H9 (cell line): ENCODE data around the gene KIF26A. TPM values are rescaled to one million over a fixed set of nuclear protein-coding genes. Genes with fewer than 3 reads are reported as not detected.

Experiments used
- DNase-seq: peaks from one replicate; pipeline ENCODE4 v3.0.0-alpha.2; 2017
- H2AFZ ChIP-seq: one replicate; pipeline ENCODE4 v1.6.1; 2013; ENCODE audit warnings: mild to moderate bottlenecking, low read length, control low read depth, moderate library complexity
- H2AK5ac ChIP-seq: 2 replicates; pipeline ENCODE4 v1.6.1; 2013; ENCODE audit warnings: low read length, control low read depth, mixed read lengths; ENCODE audit not compliant: insufficient read length
- H2BK120ac ChIP-seq: one replicate; pipeline ENCODE4 v1.6.1; 2013; ENCODE audit warnings: low read depth, mild to moderate bottlenecking, low read length, control low read depth, inconsistent platforms; ENCODE audit not compliant: poor library complexity, severe bottlenecking
- H2BK12ac ChIP-seq: 2 replicates; pipeline ENCODE4 v1.6.1; 2013; ENCODE audit warnings: low read length, control low read depth, mixed read lengths, low read depth; ENCODE audit not compliant: insufficient read length
- H2BK15ac ChIP-seq: 2 replicates; pipeline ENCODE4 v1.6.1; 2013; ENCODE audit warnings: low read depth, low read length, control low read depth
- H2BK20ac ChIP-seq: one replicate; pipeline ENCODE4 v1.6.1; 2013; ENCODE audit warnings: low read depth, mild to moderate bottlenecking, low read length, control low read depth, inconsistent platforms; ENCODE audit not compliant: poor library complexity, severe bottlenecking
- H2BK5ac ChIP-seq: 2 replicates; pipeline ENCODE4 v1.6.1; 2013; ENCODE audit warnings: low read length, control low read depth, mixed read lengths; ENCODE audit not compliant: insufficient read length
- H3K14ac ChIP-seq: 2 replicates; pipeline ENCODE4 v1.6.1; 2013; ENCODE audit warnings: low read length, control low read depth; ENCODE audit not compliant: insufficient read depth
- H3K18ac ChIP-seq: 2 replicates; pipeline ENCODE4 v1.6.1; 2013; ENCODE audit warnings: low read depth, mild to moderate bottlenecking, mixed read lengths, low read length, control low read depth; ENCODE audit not compliant: insufficient read length
- H3K23ac ChIP-seq: 2 replicates; pipeline ENCODE4 v1.6.1; 2013; ENCODE audit warnings: low read length, control low read depth, mixed read lengths, low read depth; ENCODE audit not compliant: insufficient read length
- H3K23me2 ChIP-seq: 2 replicates; pipeline ENCODE4 v1.6.1; 2013; ENCODE audit warnings: low read depth, mild to moderate bottlenecking, mixed read lengths, low read length, control low read depth; ENCODE audit not compliant: insufficient read length, poor library complexity, severe bottlenecking
- H3K27ac ChIP-seq: 2 replicates; pipeline ENCODE4 v1.5.1; 2013; ENCODE audit warnings: low read length, control low read depth, mixed read lengths, low read depth; ENCODE audit not compliant: insufficient read length
- H3K27me3 ChIP-seq: 2 replicates; pipeline ENCODE4 v1.6.1; 2013; ENCODE audit warnings: low read length, control low read depth, inconsistent platforms; ENCODE audit not compliant: insufficient read depth
- H3K4ac ChIP-seq: 2 replicates; pipeline ENCODE4 v1.6.1; 2013; ENCODE audit warnings: low read depth, mild to moderate bottlenecking, control low read depth, inconsistent platforms, low read length, moderate library complexity
- H3K4me1 ChIP-seq: 2 replicates; pipeline ENCODE4 v1.6.1; 2013; ENCODE audit warnings: low read length, control low read depth, inconsistent platforms; ENCODE audit not compliant: insufficient read depth
- H3K4me2 ChIP-seq: 2 replicates; pipeline ENCODE4 v1.6.1; 2013; ENCODE audit warnings: low read length, control low read depth, mixed read lengths; ENCODE audit not compliant: insufficient read length, insufficient read depth
- H3K56ac ChIP-seq: 2 replicates; pipeline ENCODE4 v1.6.1; 2013; ENCODE audit warnings: low read depth, mild to moderate bottlenecking, mixed read lengths, low read length, control low read depth; ENCODE audit not compliant: insufficient read length
- H3K79me1 ChIP-seq: 2 replicates; pipeline ENCODE4 v1.6.1; 2013; ENCODE audit warnings: low read depth, mild to moderate bottlenecking, moderate library complexity, low read length, control low read depth, inconsistent platforms; ENCODE audit not compliant: insufficient read depth, poor library complexity, severe bottlenecking
- H3K79me2 ChIP-seq: 2 replicates; pipeline ENCODE4 v1.6.1; 2013; ENCODE audit warnings: low read length, control low read depth, inconsistent platforms; ENCODE audit not compliant: insufficient read depth
- H3K9ac ChIP-seq: 2 replicates; pipeline ENCODE4 v1.6.1; 2013; ENCODE audit warnings: low read length, control low read depth, mixed read lengths; ENCODE audit not compliant: insufficient read length; ENCODE audit errors: extremely low read depth
- H3K9me3 ChIP-seq: one replicate; pipeline ENCODE4 v1.6.1; 2013; ENCODE audit warnings: low read depth, low read length, inconsistent platforms; ENCODE audit not compliant: control insufficient read depth
- H3T11ph ChIP-seq: one replicate; pipeline ENCODE4 v1.6.1; 2013; ENCODE audit warnings: mild to moderate bottlenecking, low read length, control low read depth, inconsistent platforms
- H4K20me1 ChIP-seq: one replicate; pipeline ENCODE4 v1.6.1; 2013; ENCODE audit not compliant: control insufficient read depth, insufficient read length, insufficient read depth
- H4K5ac ChIP-seq: 2 replicates; pipeline ENCODE4 v1.6.1; 2013; ENCODE audit warnings: low read depth, mild to moderate bottlenecking, mixed read lengths, low read length, control low read depth; ENCODE audit not compliant: insufficient read length
- H4K8ac ChIP-seq: replicated peaks from 2 replicates; pipeline ENCODE4 v1.6.1; 2013; ENCODE audit warnings: low read length, control low read depth, mixed read lengths, low read depth; ENCODE audit not compliant: insufficient read length
- H4K91ac ChIP-seq: 2 replicates; pipeline ENCODE4 v1.6.1; 2013; ENCODE audit warnings: low read depth, mild to moderate bottlenecking, moderate library complexity, mixed read lengths, low read length, control low read depth; ENCODE audit not compliant: insufficient read length
- H3K27ac Mint-ChIP-seq, 3 experiments: 2 replicates in 2 of 3; 3 replicates in 1 of 3; pipeline ENCODE4 v1.8.0; 2020 to 2021; ENCODE audit warnings: mixed read lengths in 3 of 3, mild to moderate bottlenecking in 1 of 3, moderate library complexity in 1 of 3
- H3K27me3 Mint-ChIP-seq: 2 replicates; pipeline ENCODE4 v1.8.0; 2021; ENCODE audit warnings: low read depth, mild to moderate bottlenecking, moderate library complexity, mixed read lengths
- H3K36me3 Mint-ChIP-seq, 3 experiments: 2 replicates in 2 of 3; 3 replicates in 1 of 3; pipeline ENCODE4 v1.8.0; 2020 to 2021; ENCODE audit warnings: low read depth in 3 of 3, mixed read lengths in 3 of 3; ENCODE audit not compliant: insufficient read depth in 1 of 3
- H3K4me1 Mint-ChIP-seq, 2 experiments: 2 replicates each; pipeline ENCODE4 v1.8.0; 2020; ENCODE audit warnings: mixed read lengths in 2 of 2
- H3K4me3 Mint-ChIP-seq, 2 experiments: 2 replicates in 1 of 2; 3 replicates in 1 of 2; pipeline ENCODE4 v1.8.0; 2020 to 2021; ENCODE audit warnings: mild to moderate bottlenecking in 2 of 2, mixed read lengths in 2 of 2, moderate library complexity in 1 of 2
- H3K9me3 Mint-ChIP-seq, 2 experiments: 2 replicates in 1 of 2; 3 replicates in 1 of 2; pipeline ENCODE4 v1.8.0; 2020; ENCODE audit warnings: mild to moderate bottlenecking in 2 of 2, mixed read lengths in 2 of 2, moderate library complexity in 1 of 2
- CTCF ChIP-seq: fragments of 200-600 bp; sonication (generic); conservative IDR thresholded peaks from 3 replicates; pipeline ENCODE4 v1.8.0; 2021; ENCODE audit warnings: antibody characterized with exemption, mild to moderate bottlenecking
- WGBS: extraction: QIAGEN DNeasy Blood & Tissue Kit; methylation state at CpG from one replicate; pipeline ENCODE4 v1.1.7; 2013; ENCODE audit warnings: missing lambda C conversion rate, low lambda C conversion rate, mixed read lengths; ENCODE audit not compliant: insufficient read length; ENCODE audit errors: extremely low coverage; 5-methylcytosine and 5-hydroxymethylcytosine counted together
- total RNA-seq: library from RNA; stranded (reverse); gene quantifications from 2 replicates; pipeline ENCODE4 v1.2.1, GENCODE V29; 2021

KIF26A gene
- total RNA-seq, 1 experiment from 2014 or later = 44.2 TPM

- H3K4me2 ChIP-seq = no peak overlapping the region
- no peaks in the 10 kb centered on the region for H3K79me1 ChIP-seq
- H3K27me3 ChIP-seq = no peaks in the 10 kb centered on the region
- no peaks in the 10 kb centered on the region for H3K79me2 ChIP-seq
- H2AFZ ChIP-seq = no peak overlapping the region
- no peaks in the 10 kb centered on the region for H3K9me3 Mint-ChIP-seq
- H3K4me1 Mint-ChIP-seq = peaks cover 5 to 6% of the 10 kb centered on the region in 2 experiments
- no peak overlapping the region for H3K9ac ChIP-seq
- no peak overlapping the region for H3K4ac ChIP-seq
- no peak for DNase-seq
- no peak overlapping the region for H3K23ac ChIP-seq
- H3K27ac ChIP-seq = no peak overlapping the region
- H3K14ac ChIP-seq = no peak overlapping the region
- no peaks in the 10 kb centered on the region for H3K9me3 ChIP-seq
- no peak overlapping the region for H2BK120ac ChIP-seq
- no peak overlapping the region for H4K91ac ChIP-seq
- TF ChIP-seq CTCF = no peak
- H2AK5ac ChIP-seq = no peak overlapping the region
- no peak overlapping the region for H2BK15ac ChIP-seq
- no peak overlapping the region for H2BK12ac ChIP-seq
- H3K18ac ChIP-seq = no peak overlapping the region
- no CpG with 5 or more reads among the region's 10 CpGs for WGBS
- no peak overlapping the region for H3K56ac ChIP-seq
- H3K27me3 Mint-ChIP-seq = peaks cover 4% of the 10 kb centered on the region
- peaks cover 2% of the 10 kb centered on the region for H3K23me2 ChIP-seq
- H2BK5ac ChIP-seq = no peak overlapping the region
- no peak overlapping the region for H3K27ac Mint-ChIP-seq
- no peak overlapping the region for H2BK20ac ChIP-seq
- H3T11ph ChIP-seq = no peak overlapping the region
- no peaks in the 10 kb centered on the region for H4K20me1 ChIP-seq
- H3K4me3 Mint-ChIP-seq = no peak overlapping the region
- no peak overlapping the region for H4K8ac ChIP-seq
- H4K5ac ChIP-seq = no peak overlapping the region
- no peaks in the 10 kb centered on the region for H3K4me1 ChIP-seq
- no peaks in the 10 kb centered on the region; a peak in 1 of 7 replicates for H3K36me3 Mint-ChIP-seq
Observed at GRCh38 chr14:104192883-104193245, 54.5 kb downstream of the KIF26A start.
